Left ventricle myocardium inferior (tissue), 1 donor: Measurements from ENCODE around the gene RFTN1. TPM values are rescaled to one million over a fixed set of nuclear protein-coding genes. Genes with fewer than 3 reads are reported as not detected.

Experiments
- DNase-seq: peaks from one replicate; pipeline ENCODE4 v3.0.0-alpha.2; 2020
- H3K27ac ChIP-seq: fragments of 200-600 bp; replicated peaks from 2 replicates; pipeline ENCODE4 v1.8.0; 2021
- H3K27me3 ChIP-seq: fragments of 200-600 bp; 2 replicates; pipeline ENCODE4 v1.8.0; 2021; ENCODE audit warnings: low read depth
- H3K36me3 ChIP-seq: fragments of 200-600 bp; 2 replicates; pipeline ENCODE4 v1.8.0; 2021
- H3K4me1 ChIP-seq: fragments of 200-600 bp; 2 replicates; pipeline ENCODE4 v1.8.0; 2021
- H3K4me3 ChIP-seq: fragments of 200-600 bp; 2 replicates; pipeline ENCODE4 v1.8.0; 2021; ENCODE audit warnings: mild to moderate bottlenecking, moderate library complexity
- H3K9me3 ChIP-seq: fragments of 200-600 bp; replicated peaks from 2 replicates; pipeline ENCODE4 v1.8.0; 2021
- CTCF ChIP-seq: fragments of 200-600 bp; IDR thresholded peaks from 2 replicates; pipeline ENCODE4 v1.8.0; 2021; ENCODE audit warnings: antibody characterized with exemption, mild to moderate bottlenecking, borderline replicate concordance
- intact Hi-C: fragments of 100-400 bp; cut with micrococcal nuclease; formaldehyde crosslinking; loops from one replicate; pipeline ENCODE4 v1.11.0; 2022
- total RNA-seq: library from RNA; stranded (reverse); fragmentation: NEBNext Ultra II Directional; extraction: Animal tissue kit (Norgen Biotek cat#: 25700); gene quantifications from one replicate; pipeline ENCODE4 v1.2.1, GENCODE V29; 2021
- donor health status: DM: no; HTN: yes; CAD: no; lungs with severe emphysema.

The RFTN1 gene
- total RNA-seq, 1 donor from 2014 or later = 22.9 TPM

DNA sequence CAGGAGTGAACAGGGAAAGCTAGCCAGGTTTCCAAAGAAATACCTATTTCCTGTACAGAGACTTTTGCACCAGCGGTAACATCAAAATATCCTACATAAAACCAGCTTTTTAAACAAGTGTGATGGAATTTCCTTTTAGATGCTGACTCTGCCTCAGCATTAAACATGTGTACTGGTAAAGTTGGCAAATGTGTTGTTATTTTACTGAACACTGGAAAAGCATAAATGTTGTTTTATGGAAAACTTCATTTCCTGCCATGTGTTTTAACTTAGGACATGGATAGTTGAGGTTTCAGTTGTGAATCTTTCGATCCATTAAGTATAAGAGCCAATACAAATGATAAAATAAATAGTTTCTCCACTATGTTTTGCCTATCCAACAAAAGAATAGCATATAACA lies 232.8 kb downstream of the RFTN1 start:
- Histone ChIP-seq H3K4me1 (peaks cover 49% of the 10 kb centered on the region), H3K9me3 (no peaks in the 10 kb centered on the region), H3K27me3 (no peaks in the 10 kb centered on the region), H3K4me3 (no peak overlapping the region), H3K27ac (no peak overlapping the region), H3K36me3 (peaks cover 6% of the 10 kb centered on the region)
- intact Hi-C loops = no loop called here
- no peak for DNase-seq
- TF ChIP-seq CTCF = no peak

DNA sequence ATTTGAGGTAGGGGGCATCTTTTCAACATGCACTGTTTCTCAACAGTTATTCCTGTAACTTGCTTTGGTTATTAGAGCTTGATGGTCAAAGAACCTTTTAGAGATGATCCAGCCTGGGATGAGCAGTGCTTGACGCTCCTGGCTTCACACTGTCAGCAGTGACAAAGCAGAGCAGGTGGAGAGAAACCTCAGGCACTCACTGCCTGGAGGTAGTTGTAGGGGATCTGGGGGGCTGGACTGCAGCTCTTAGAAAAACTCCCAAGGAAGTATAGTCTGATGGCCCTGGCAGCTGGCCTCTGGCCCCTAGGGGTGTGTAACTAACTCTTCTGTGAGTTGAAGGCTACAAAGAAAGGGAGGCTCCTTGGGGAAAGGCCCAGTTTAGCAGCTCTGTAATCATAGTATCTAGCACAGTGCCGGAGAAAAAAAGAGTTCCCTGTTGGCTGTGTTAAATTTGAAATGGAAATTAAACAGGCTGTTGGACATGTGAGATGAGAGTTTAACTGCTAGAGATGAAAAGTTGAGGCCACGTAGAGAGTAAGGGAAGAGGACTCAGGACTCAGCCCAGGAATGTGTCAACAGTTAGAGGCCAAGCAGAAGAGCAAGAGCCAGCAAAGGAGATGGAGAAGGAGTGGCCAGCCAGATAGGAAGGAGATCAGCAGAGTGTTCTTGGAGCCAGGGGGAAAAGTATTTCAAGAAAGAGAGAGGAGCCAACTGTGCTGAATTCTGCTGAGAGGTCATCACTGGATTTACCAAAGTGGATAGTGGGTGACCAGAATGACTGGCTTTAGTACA lies 234.3 kb downstream of the RFTN1 start:
- intact Hi-C loops = no loop called here
- no peak overlapping the region for H3K4me3 ChIP-seq
- H3K4me1 ChIP-seq = peaks cover 37% of the 10 kb centered on the region
- H3K9me3 ChIP-seq = no peaks in the 10 kb centered on the region
- no peak for TF ChIP-seq CTCF
- DNase-seq = no peak
- H3K27ac ChIP-seq = no peak overlapping the region
- H3K27me3 ChIP-seq = no peaks in the 10 kb centered on the region
- peaks cover 19% of the 10 kb centered on the region for H3K36me3 ChIP-seq

GRCh38 chr3:16277471-16277870 lies 236.0 kb downstream of the RFTN1 start:
- H3K9me3 ChIP-seq = no peaks in the 10 kb centered on the region
- H3K4me1 ChIP-seq = peaks cover 37% of the 10 kb centered on the region
- H3K4me3 ChIP-seq = no peak overlapping the region
- intact Hi-C loops = no loop called here
- peaks cover 35% of the 10 kb centered on the region for H3K36me3 ChIP-seq
- peak overlapping the region; percentile 48 for H3K27ac ChIP-seq
- no peak for TF ChIP-seq CTCF
- H3K27me3 ChIP-seq = no peaks in the 10 kb centered on the region
- DNase-seq = no peak

- TF ChIP-seq CTCF = no peak
- no peak for DNase-seq
- Histone ChIP-seq H3K4me1 (peaks cover 29% of the 10 kb centered on the region), H3K27me3 (no peaks in the 10 kb centered on the region), H3K4me3 (no peak overlapping the region), H3K27ac (no peak overlapping the region), H3K9me3 (no peaks in the 10 kb centered on the region), H3K36me3 (peaks cover 61% of the 10 kb centered on the region)
- intact Hi-C loops = no loop called here
Measured at GRCh38 chr3:16273867-16274266, 239.6 kb downstream of the RFTN1 start.

DNA sequence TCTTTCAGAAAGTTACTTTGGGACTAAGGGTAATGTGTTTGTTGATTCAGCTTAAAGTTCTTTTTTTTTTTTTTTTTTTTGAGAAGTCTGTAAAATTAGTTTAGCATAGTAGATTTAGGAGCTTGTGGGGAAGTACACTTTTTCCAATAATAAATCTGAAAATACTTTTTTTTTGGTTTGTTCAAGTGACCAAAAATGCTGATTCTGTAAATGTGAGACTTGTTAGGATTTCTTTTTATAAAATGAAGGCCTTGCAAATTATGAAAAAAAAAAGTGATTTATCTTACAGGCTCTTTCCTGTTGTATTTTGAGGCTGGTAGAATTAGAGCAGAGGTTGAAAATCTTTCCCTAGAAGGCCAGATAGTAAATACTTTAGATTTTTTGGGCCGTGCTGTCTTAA lies 240.9 kb downstream of the RFTN1 start:
- Histone ChIP-seq H3K4me1 (peaks cover 30% of the 10 kb centered on the region), H3K4me3 (no peak overlapping the region), H3K9me3 (no peaks in the 10 kb centered on the region), H3K27me3 (no peaks in the 10 kb centered on the region), H3K36me3 (peaks cover 58% of the 10 kb centered on the region), H3K27ac (no peak overlapping the region)
- DNase-seq = no peak
- intact Hi-C loops = no loop called here
- no peak for TF ChIP-seq CTCF
